Osteoblast (primary cell): ENCODE results near the gene NMD3. TPM values are rescaled to one million over a fixed set of nuclear protein-coding genes. Genes with fewer than 3 reads are reported as not detected.

Source experiments
- DNase-seq: peaks from one replicate; pipeline ENCODE4 v3.0.0; 2011; ENCODE audit warnings: low spot score, mixed read lengths; ENCODE audit not compliant: insufficient read length; ENCODE audit errors: missing footprints
- H2AFZ ChIP-seq: 2 replicates; pipeline ENCODE4 v1.6.0; 2011; ENCODE audit warnings: mild to moderate bottlenecking, low read length
- H3K27ac ChIP-seq: 2 replicates; pipeline ENCODE4 v1.5.1; 2011; ENCODE audit warnings: mild to moderate bottlenecking, low read depth, low read length, moderate library complexity
- H3K27me3 ChIP-seq: 2 replicates; pipeline ENCODE4 v1.6.0; 2012; ENCODE audit warnings: mild to moderate bottlenecking, control low read depth, inconsistent platforms, low read length, moderate library complexity; ENCODE audit not compliant: insufficient read depth
- H3K36me3 ChIP-seq: 2 replicates; pipeline ENCODE4 v1.5.1; 2011; ENCODE audit warnings: mild to moderate bottlenecking, low read length, control low read depth, moderate library complexity; ENCODE audit not compliant: insufficient read depth
- H3K4me1 ChIP-seq: 2 replicates; pipeline ENCODE4 v1.5.1; 2011; ENCODE audit warnings: mild to moderate bottlenecking, low read length, control low read depth, moderate library complexity; ENCODE audit not compliant: insufficient read depth
- H3K4me2 ChIP-seq: 2 replicates; pipeline ENCODE4 v1.6.0; 2011; ENCODE audit warnings: mild to moderate bottlenecking, low read length; ENCODE audit not compliant: insufficient read depth
- H3K4me3 ChIP-seq: fragments of 200-600 bp; sonication (generic); 3 replicates; pipeline ENCODE4 v1.5.1; 2012; ENCODE audit warnings: mild to moderate bottlenecking, low read length, inconsistent platforms; ENCODE audit not compliant: insufficient read depth
- H3K79me2 ChIP-seq: 2 replicates; pipeline ENCODE4 v1.6.0; 2012; ENCODE audit warnings: mild to moderate bottlenecking, low read length, control low read depth, inconsistent platforms; ENCODE audit not compliant: insufficient read depth
- H3K9me3 ChIP-seq: 2 replicates; pipeline ENCODE4 v1.5.1; 2011; ENCODE audit warnings: low read depth, low read length, control low read depth
- H4K20me1 ChIP-seq: 2 replicates; pipeline ENCODE4 v1.6.0; 2012; ENCODE audit warnings: mild to moderate bottlenecking, low read length, control low read depth; ENCODE audit not compliant: insufficient read depth
- CTCF ChIP-seq: IDR thresholded peaks from 2 replicates; pipeline ENCODE4 v1.5.1; 2011; ENCODE audit warnings: mild to moderate bottlenecking, low read depth, low read length, moderate library complexity; ENCODE audit errors: extremely low read depth
- total RNA-seq: library from RNA; depleted of rRNA; stranded (reverse); fragments of >200 nt; gene quantifications from 2 replicates; pipeline ENCODE4 v1.2.3, GENCODE V29; 2012

The NMD3 gene
- total RNA-seq, 1 donor = 118 TPM

- H3K79me2 ChIP-seq = peaks cover 35% of the 10 kb centered on the region
- H3K36me3 ChIP-seq = peaks cover 85% of the 10 kb centered on the region
- no peak for TF ChIP-seq CTCF
- H3K4me2 ChIP-seq = no peak overlapping the region
- no peaks in the 10 kb centered on the region for H4K20me1 ChIP-seq
- no peak for DNase-seq
- no peak overlapping the region for H3K27ac ChIP-seq
- H3K4me3 ChIP-seq = no peak overlapping the region
- H3K9me3 ChIP-seq = no peaks in the 10 kb centered on the region
- H3K4me1 ChIP-seq = no peaks in the 10 kb centered on the region
- no peak overlapping the region for H2AFZ ChIP-seq
- H3K27me3 ChIP-seq = no peaks in the 10 kb centered on the region
Observed at GRCh38 chr3:161239700-161240099, 18.6 kb downstream of the NMD3 start.

GRCh38 chr3:161244538-161244937, 23.4 kb downstream of the NMD3 start:
- Histone ChIP-seq H3K36me3 (peaks cover 73% of the 10 kb centered on the region), H3K4me1 (no peaks in the 10 kb centered on the region), H3K9me3 (no peaks in the 10 kb centered on the region), H3K4me2 (no peak overlapping the region), H2AFZ (no peak overlapping the region), H4K20me1 (no peaks in the 10 kb centered on the region), H3K27me3 (no peaks in the 10 kb centered on the region), H3K79me2 (peaks cover 11% of the 10 kb centered on the region), H3K4me3 (no peak overlapping the region), H3K27ac (no peak overlapping the region)
- DNase-seq = no peak
- TF ChIP-seq CTCF = no peak

- Histone ChIP-seq H4K20me1 (no peaks in the 10 kb centered on the region), H3K27me3 (no peaks in the 10 kb centered on the region), H3K27ac (no peak overlapping the region), H2AFZ (no peak overlapping the region), H3K4me2 (no peak overlapping the region), H3K4me3 (no peak overlapping the region), H3K36me3 (peaks cover 77% of the 10 kb centered on the region), H3K9me3 (no peaks in the 10 kb centered on the region), H3K4me1 (no peaks in the 10 kb centered on the region), H3K79me2 (peaks cover under 1% of the 10 kb centered on the region)
- TF ChIP-seq CTCF = no peak
- DNase-seq = no peak
Observed at GRCh38 chr3:161247049-161247448, 25.9 kb downstream of the NMD3 start.

GRCh38 chr3:161250116-161250515, 29.0 kb downstream of the NMD3 start:
- DNase-seq = no peak
- Histone ChIP-seq H4K20me1 (no peaks in the 10 kb centered on the region), H3K36me3 (peaks cover 85% of the 10 kb centered on the region), H3K4me2 (no peak overlapping the region), H3K9me3 (no peaks in the 10 kb centered on the region), H3K4me3 (no peak overlapping the region), H3K27me3 (no peaks in the 10 kb centered on the region), H2AFZ (no peak overlapping the region), H3K4me1 (no peaks in the 10 kb centered on the region), H3K27ac (no peak overlapping the region), H3K79me2 (no peaks in the 10 kb centered on the region)
- no peak for TF ChIP-seq CTCF
